Activated CD4-positive, alpha-beta T cell treated with anti-CD3 and anti-CD28 coated beads for 4 hours (primary cell): ENCODE results near the gene PCDH9.
"Not testable (repeated sequence)": the region's sequence is repeated elsewhere in the genome, so short reads cannot be mapped to it uniquely, and the experiment has no call there.

Source experiments
- DNase-seq, 2 donors: peaks; one replicate each; pipeline ENCODE4 v3.0.0-alpha.2; 2020

Gene PCDH9

DNA sequence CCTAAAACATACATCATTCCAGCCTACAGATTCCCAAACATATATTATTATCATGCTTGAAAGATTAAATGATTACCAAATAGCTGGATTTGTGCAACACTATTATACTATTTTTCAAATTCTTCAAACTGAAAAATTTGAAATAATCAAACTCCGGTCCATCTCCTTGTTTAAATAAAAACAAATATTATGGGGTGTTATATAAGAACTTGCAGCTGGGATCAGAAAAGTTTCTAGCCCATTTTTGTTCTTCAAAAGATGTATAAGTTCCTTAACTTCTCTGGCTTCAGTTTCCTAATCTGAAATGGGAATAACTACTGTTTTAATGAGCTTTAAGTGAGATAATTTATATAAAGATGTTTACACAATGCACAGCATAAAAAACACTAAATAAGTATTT, 422.9 kb downstream of the PCDH9 start:
- DNase-seq = no peak

DNA sequence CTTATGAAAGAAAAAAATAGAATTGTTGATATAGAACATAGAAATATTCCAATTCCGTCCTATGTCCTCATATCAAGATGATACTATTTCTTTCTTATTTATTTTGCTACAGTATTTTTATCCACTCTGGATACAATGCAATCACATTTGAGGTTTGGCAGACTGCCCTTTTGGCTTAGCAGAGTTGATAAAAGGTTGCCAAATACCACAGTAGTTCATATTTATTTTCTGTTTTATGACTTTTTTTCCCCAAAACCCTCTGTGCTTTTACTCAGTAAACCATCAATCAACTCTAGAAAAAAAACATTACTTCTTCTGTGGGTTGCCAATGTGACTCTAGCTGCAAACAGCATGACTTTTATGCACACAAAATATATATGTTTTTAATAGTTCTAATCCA, 424.5 kb downstream of the PCDH9 start:
- DNase-seq = no peak

GRCh38 chr13:66803808-66804456, 426.2 kb downstream of the PCDH9 start:
- no peak for DNase-seq

DNA sequence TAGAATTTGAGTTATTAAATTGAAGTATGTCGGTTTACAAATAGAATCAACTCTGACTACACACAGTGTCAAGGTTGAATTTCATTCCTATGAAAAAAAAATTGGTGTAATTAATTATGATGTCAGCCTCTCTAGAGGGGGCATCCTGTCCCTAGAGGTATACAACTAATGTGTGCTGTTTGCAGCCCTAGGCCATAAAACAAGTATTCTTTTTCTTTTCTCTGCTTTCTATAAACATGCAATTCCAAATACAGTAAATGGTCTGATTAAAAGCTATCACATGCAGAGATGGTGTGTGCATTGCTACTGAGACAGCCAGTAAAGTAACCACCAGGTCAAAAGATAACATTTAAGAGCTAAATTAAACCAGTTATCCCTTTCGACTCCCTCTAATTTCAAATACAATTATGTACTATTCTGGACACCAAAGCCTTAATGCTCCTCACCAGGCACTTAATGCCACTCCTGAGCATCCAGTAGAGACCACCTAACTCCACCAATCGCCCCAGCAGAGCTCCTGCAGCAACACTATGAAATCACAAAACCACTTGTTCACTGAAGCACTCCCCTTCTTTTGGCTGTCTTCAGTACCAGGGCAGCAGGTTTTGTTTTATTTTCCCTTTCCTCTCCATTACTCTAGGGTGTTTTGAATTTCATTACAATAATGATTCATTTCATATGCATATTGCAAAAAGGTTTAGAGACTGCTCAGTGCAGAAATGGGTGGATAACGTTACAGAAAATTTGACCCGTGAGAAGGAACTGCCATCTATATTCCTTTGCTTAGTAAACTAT, 426.9 kb downstream of the PCDH9 start:
- DNase-seq = no peak

- DNase-seq = no peak
These were observed 434.5 kb downstream of the PCDH9 start for GRCh38 chr13:66795636-66796035.

- DNase-seq = no peak
These were observed 435.6 kb downstream of the PCDH9 start for GRCh38 chr13:66794340-66795031.

DNA sequence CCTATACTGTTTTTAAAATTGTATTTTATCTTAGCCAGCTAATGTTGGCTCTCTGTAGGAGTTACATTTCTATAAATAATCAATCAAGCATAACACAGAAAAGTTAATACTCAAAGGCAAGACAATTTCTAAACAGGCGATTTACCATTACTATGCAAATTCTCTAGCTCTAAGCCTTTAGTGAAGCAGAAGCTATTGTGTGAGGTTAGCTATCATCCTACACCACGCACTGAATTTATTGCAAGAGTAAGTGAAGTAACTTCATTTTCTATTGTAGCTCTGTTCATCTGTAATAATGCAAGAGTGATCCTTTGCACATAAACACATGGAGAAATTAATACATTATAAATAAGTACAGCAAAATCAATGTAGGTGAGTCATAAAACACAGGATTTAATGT, 439.3 kb downstream of the PCDH9 start:
- DNase-seq = no peak

DNA sequence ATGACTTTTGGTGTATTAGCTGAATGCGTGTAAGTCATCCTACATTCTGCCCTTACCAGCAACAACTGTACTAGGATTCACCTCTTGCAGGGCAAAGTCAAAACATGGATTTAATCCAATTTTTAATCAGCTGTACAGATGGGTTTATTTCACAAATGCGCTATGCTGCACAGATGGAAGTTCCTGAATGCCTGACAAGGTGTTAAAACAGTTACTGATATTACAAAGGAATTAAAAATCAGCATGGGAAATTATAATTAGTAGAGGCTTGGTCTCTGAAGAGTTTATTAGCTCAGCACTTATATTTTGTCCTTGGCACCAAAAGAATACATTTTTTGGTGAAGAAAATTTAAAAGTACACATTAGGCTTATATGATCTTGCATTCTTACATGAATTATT, 448.9 kb downstream of the PCDH9 start:
- no peak for DNase-seq

DNA sequence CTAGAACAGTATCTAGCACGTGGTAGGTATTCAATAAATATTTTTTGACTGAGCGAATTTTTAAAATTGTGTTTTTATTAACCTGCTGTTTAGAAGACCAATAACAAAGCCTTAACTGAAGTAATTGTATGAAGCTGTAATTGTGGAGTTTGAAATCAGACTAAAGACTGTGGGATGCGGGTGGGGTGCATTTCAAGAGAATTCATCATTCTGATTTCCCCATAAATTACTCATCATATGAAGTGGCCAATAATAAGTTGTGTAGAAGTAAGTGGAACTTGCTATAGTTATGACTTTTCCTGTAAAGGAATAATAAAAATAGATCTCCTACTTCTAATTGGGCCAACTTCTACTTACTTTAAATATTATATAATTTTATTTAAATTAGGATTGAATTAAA, 449.3 kb downstream of the PCDH9 start:
- no peak for DNase-seq

GRCh38 chr13:66778461-66778860, 451.7 kb downstream of the PCDH9 start:
- DNase-seq = no peak

DNA sequence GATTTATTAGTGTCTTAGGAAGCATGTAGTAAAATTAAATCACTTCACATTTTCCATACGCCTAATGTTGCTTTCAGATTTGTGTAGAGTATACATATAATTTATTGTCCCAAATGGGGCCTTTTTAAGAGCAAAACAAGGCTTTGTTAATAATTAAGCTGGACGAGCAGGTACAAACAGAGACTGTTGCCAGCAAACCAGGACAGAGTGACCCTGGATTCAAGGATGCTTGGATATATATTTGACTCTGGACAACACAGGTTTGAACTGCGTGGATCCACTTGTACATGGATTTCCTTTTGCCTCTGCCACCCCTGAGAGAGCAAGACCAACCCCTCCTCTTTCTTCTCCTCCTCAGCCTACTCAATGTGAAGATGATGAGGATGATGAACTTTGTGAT, 454.9 kb downstream of the PCDH9 start:
- no peak for DNase-seq

DNA sequence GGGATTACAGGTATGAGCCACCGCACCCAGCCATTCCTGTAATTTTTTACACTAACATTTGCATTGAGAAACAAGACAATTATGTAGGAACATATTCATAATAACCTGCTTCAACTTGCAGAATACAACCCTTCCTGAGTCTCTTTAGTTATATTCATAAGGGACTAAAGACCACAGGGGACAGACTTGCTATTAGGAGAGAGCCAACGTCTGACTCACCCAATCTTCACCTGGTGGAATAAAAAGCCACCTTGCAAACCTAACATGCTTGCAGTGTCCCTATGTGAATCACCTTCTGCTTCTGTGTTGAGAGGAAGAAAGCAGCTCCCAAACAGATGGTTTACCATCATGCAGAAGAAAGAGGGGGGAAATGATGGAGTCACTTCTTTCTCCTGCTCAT, 456.1 kb downstream of the PCDH9 start:
- DNase-seq = no peak

GRCh38 chr13:66765559-66765958, 464.6 kb downstream of the PCDH9 start:
- no peak for DNase-seq

DNA sequence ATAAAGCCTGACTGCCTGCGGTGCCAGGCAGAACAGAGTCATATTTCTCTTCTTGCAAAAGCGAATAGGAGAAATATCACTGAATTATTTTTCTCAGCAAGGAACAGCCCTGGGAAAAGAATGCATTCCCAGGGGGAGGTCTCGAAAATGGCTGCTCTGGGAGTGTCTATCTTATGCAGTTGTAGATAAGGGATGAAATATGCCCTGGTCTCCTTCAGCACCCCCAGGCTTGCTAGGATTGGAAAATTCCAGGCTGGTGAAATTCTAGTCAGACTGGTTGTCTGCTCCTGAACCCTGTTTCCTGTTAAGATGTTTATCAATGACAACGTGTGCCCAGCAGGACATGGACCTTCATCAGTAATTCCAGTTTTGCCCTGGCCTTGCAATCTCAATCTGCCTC, 469.5 kb downstream of the PCDH9 start:
- DNase-seq = not testable (repeated sequence)

GRCh38 chr13:66759919-66760318, 470.2 kb downstream of the PCDH9 start:
- no peak for DNase-seq

GRCh38 chr13:66751691-66752090, 478.4 kb downstream of the PCDH9 start:
- DNase-seq = no peak

GRCh38 chr13:66748712-66749111, 481.4 kb downstream of the PCDH9 start:
- no peak for DNase-seq

DNA sequence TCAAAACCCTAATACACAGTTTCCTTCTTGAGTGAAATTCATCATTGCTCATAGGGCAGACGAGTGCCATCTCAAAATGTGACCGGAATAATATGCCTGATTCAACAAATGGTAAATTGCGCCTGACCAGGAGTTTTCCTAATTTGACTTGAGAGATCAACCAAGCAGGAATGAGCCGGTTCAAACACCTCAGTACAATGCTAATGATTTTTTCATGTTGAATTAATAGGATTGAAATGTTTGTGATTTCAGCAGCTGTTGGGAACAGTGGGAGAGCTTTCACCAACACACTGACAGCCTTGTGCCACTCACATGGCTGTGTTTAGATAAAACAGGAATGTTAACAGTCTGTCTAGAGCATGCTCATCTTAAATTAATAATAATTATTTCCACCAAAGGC, 484.8 kb downstream of the PCDH9 start:
- DNase-seq = no peak

- no peak for DNase-seq
These were observed 506.6 kb downstream of the PCDH9 start for GRCh38 chr13:66723576-66723975.

DNA sequence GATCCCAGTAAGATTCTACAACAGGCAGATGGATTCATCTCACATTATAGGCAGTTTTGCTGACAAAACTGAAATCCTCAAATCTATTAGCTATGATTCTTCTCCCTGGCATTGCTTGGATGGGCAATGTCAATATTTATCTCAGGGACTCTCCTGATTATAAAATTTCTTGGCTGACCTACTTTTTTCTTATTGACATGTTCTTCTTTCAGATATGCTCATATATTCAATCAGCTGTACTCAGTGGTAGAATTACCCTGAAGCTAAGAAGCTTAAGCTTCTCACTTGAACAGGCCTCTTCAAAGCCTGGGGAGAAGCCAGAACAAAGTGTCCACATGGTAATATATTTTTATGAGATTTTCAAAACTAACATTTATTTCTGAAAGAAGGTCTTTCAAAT, 513.6 kb downstream of the PCDH9 start:
- no peak for DNase-seq

GRCh38 chr13:66714795-66715194, 515.3 kb downstream of the PCDH9 start:
- DNase-seq = no peak

GRCh38 chr13:66704110-66704509, 526.0 kb downstream of the PCDH9 start:
- DNase-seq = no peak

DNA sequence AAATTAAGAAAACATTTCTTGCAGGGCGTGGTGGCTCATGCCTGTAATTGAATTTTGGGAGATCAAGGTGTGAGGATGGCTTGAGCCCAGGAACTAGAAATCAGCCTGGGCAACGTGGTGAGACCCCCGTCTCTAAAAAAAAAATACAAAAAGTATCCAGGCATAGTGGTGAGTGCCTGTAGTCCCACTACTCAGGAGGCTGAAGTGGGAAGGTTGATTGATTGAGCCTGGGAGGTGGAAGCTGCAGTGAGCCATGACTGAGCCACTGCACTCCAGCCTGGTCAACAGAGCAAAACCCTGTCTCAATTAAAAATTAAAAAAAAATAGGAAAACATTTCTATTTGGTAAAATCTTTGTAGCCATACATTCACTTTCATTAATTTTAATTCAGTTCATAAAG, 526.5 kb downstream of the PCDH9 start:
- no peak for DNase-seq

DNA sequence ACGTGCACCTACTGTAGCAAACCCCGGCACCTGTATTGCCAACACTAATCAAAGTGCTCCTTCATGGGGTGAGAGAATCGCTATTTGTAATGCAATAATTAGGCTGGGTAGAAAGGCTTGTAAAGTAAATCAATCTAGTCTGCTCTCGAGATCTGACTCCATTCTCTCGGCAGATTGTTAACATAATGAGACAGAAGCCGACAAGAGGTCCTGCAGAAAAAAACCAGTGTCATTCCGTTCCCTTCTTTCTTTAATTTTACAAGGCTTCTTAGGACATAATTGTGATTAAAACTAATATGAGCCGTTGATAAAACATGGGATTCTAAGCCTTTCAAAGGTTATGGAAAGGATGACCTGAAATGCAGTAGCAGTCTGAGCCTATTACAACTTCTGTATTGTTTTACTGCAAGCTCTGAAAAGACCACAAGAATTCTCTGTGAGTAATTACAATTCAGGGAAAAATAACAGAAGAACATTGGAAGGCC, 530.0 kb downstream of the PCDH9 start:
- DNase-seq = no peak
